A549 (cell line): Measurements from ENCODE around the gene FBRSL1. TPM values are rescaled to one million over a fixed set of nuclear protein-coding genes. Genes with fewer than 3 reads are reported as not detected.

Source experiments
- ATAC-seq, 2 experiments: fragments of 200-7000 bp in 1 of 2; fragments of >200 bp in 1 of 2; cut with Nextera tagmentation in 1 of 2; cut with Tn5 transposase in 1 of 2; 3 replicates each; pipeline versions ENCODE4 v1.8.0 to v1.9.1; 2018 to 2020; ENCODE audit warnings: mild to moderate bottlenecking in 1 of 2, moderate library complexity in 1 of 2
- CTCF ChIA-PET: fragments of 300-600 bp; sonication (Branson Sonifier 250); formaldehyde crosslinking; extraction: SDS; loops from one replicate; lab custom pipeline; 2021; ENCODE audit warnings: antibody characterized with exemption, inconsistent platforms; lab: Yijun Ruan, JAX
- POLR2A ChIA-PET: fragments of 350-600 bp; formaldehyde crosslinking; extraction: SDS; loops from one replicate; lab custom pipeline; 2021; ENCODE audit warnings: antibody characterized with exemption, inconsistent platforms; lab: Yijun Ruan, JAX
- DNase-seq, 2 experiments: peaks; one replicate each; pipeline versions ENCODE4 v3.0.0 to v3.0.0-alpha.2; 2011 to 2016; ENCODE audit warnings: low read depth in 1 of 2, low spot score in 1 of 2
- FAIRE-seq: peaks from 2 replicates; lab custom pipeline; 2011; peaks lifted over from hg19 to GRCh38; lab: Jason Lieb, UNC
- H3K27ac ChIP-seq, 2 experiments: fragments of >200 bp; sonication (Bioruptor Twin); formaldehyde crosslinking; 3 replicates each; pipeline ENCODE4 v1.5.1; 2016 to 2017
- H3K4me1 ChIP-seq: fragments of >200 bp; sonication (Bioruptor Twin); formaldehyde crosslinking; 3 replicates; pipeline ENCODE4 v1.6.1; 2016
- H3K4me2 ChIP-seq: fragments of >200 bp; sonication (Bioruptor Twin); formaldehyde crosslinking; 3 replicates; pipeline ENCODE4 v1.6.1; 2016
- H3K4me3 ChIP-seq: fragments of >200 bp; sonication (Bioruptor Twin); formaldehyde crosslinking; 3 replicates; pipeline ENCODE4 v1.5.1; 2016
- H3K9me3 ChIP-seq: fragments of >200 bp; sonication (Bioruptor Twin); formaldehyde crosslinking; 3 replicates; pipeline ENCODE4 v1.6.1; 2016
- BHLHE40 ChIP-seq: IDR thresholded peaks from 2 replicates; pipeline ENCODE4 v1.6.1; 2012; ENCODE audit warnings: low read depth, low read length, inconsistent platforms
- CBX8 ChIP-seq: fragments of 200-600 bp; sonication (generic); IDR thresholded peaks from 2 replicates; pipeline ENCODE4 v1.6.1; 2016
- CEBPB ChIP-seq, 2 experiments: fragments of >200 bp in 1 of 2; sonication (Bioruptor Twin) in 1 of 2; formaldehyde crosslinking in 1 of 2; IDR thresholded peaks; 2 replicates each; pipeline ENCODE4 v1.6.1; 2012 to 2016
- E2F6 ChIP-seq: IDR thresholded peaks from 2 replicates; pipeline ENCODE4 v1.6.1; 2012; ENCODE audit warnings: low read depth, borderline replicate concordance
- EHF ChIP-seq: fragments of 250-450 bp; sonication (Bioruptor Pico); IDR thresholded peaks from 2 replicates; pipeline ENCODE4 v1.5.0; 2020; ENCODE audit warnings: mild to moderate bottlenecking
- EP300 ChIP-seq, 2 experiments: fragments of >200 bp; sonication (Bioruptor Twin); formaldehyde crosslinking; IDR thresholded peaks; 2 replicates in 1 of 2; 3 replicates in 1 of 2; pipeline ENCODE4 v1.6.1; 2016 to 2017
- ESRRA ChIP-seq: fragments of 150-350 bp; IDR thresholded peaks from 2 replicates; pipeline ENCODE4 v1.6.1; 2014; ENCODE audit warnings: mild to moderate bottlenecking, low read length, borderline replicate concordance
- FOSB ChIP-seq: fragments of 250-450 bp; sonication (Bioruptor Pico); IDR thresholded peaks from 2 replicates; pipeline ENCODE4 v1.5.0; 2020; ENCODE audit warnings: mild to moderate bottlenecking, moderate library complexity
- FOSL2 ChIP-seq, 2 experiments: fragments of 450-650 bp in 1 of 2; fragments of >200 bp in 1 of 2; sonication (Bioruptor Twin) in 1 of 2; formaldehyde crosslinking; IDR thresholded peaks; 2 replicates each; pipeline versions ENCODE4 v1.5.0 to v1.6.1; 2016 to 2020; ENCODE audit warnings: mild to moderate bottlenecking in 1 of 2, moderate library complexity in 1 of 2
- HEYL ChIP-seq: fragments of 250-450 bp; sonication (Bioruptor Pico); IDR thresholded peaks from 2 replicates; pipeline ENCODE4 v1.8.0; 2021; ENCODE audit warnings: mild to moderate bottlenecking, moderate library complexity
- HMGXB4 ChIP-seq: fragments of 250-450 bp; sonication (Bioruptor Pico); IDR thresholded peaks from 2 replicates; pipeline ENCODE4 v1.5.0; 2021; ENCODE audit warnings: mild to moderate bottlenecking, moderate library complexity, borderline replicate concordance
- JUN ChIP-seq, 2 experiments: fragments of >200 bp; sonication (Bioruptor Twin); formaldehyde crosslinking; IDR thresholded peaks; 2 replicates in 1 of 2; 3 replicates in 1 of 2; pipeline ENCODE4 v1.6.1; 2016 to 2017
- KDM1A ChIP-seq: fragments of 200-600 bp; sonication (generic); IDR thresholded peaks from 2 replicates; pipeline ENCODE4 v1.6.1; 2016; ENCODE audit warnings: low read depth, mild to moderate bottlenecking
- MAX ChIP-seq: IDR thresholded peaks from 2 replicates; pipeline ENCODE4 v1.6.1; 2012
- MYC ChIP-seq: IDR thresholded peaks from 2 replicates; pipeline ENCODE4 v1.6.1; 2012; ENCODE audit warnings: mild to moderate bottlenecking, inconsistent platforms, low read length, improper control_type of control experiment, borderline replicate concordance
- NR3C1 ChIP-seq: fragments of >200 bp; sonication (Bioruptor Twin); formaldehyde crosslinking; IDR thresholded peaks from 3 replicates; pipeline ENCODE4 v1.6.1; 2017
- RAD21 ChIP-seq, 2 experiments: fragments of >200 bp in 1 of 2; sonication (Bioruptor Twin) in 1 of 2; formaldehyde crosslinking in 1 of 2; IDR thresholded peaks in 1 of 2; conservative IDR thresholded peaks in 1 of 2; 2 replicates in 1 of 2; 3 replicates in 1 of 2; pipeline ENCODE4 v1.6.1; 2012 to 2018; ENCODE audit warnings: inconsistent platforms in 1 of 2
- RCOR1 ChIP-seq: fragments of 150-350 bp; IDR thresholded peaks from 2 replicates; pipeline ENCODE4 v1.6.1; 2014; ENCODE audit warnings: antibody characterized with exemption, low read length, low read depth
- RNF2 ChIP-seq: fragments of 200-600 bp; sonication (generic); IDR thresholded peaks from 2 replicates; pipeline ENCODE4 v1.6.1; 2016; ENCODE audit warnings: low read depth, mild to moderate bottlenecking, antibody characterized with exemption, moderate library complexity, borderline replicate concordance
- SMC3 ChIP-seq: fragments of >200 bp; sonication (Bioruptor Twin); formaldehyde crosslinking; IDR thresholded peaks from 3 replicates; pipeline ENCODE4 v1.6.1; 2018; ENCODE audit warnings: inconsistent platforms
- SREBF2 ChIP-seq: fragments of 450-650 bp; IDR thresholded peaks from 2 replicates; pipeline ENCODE4 v1.6.1; 2014; ENCODE audit warnings: mild to moderate bottlenecking, moderate library complexity
- TFCP2L1 ChIP-seq: fragments of 250-450 bp; sonication (Bioruptor Pico); IDR thresholded peaks from 2 replicates; pipeline ENCODE4 v1.5.0; 2021; ENCODE audit warnings: mild to moderate bottlenecking
- TP53 ChIP-seq: fragments of 250-450 bp; sonication (Bioruptor Pico); IDR thresholded peaks from 2 replicates; pipeline ENCODE4 v1.5.0; 2021; ENCODE audit warnings: mild to moderate bottlenecking, moderate library complexity
- ZC3H11A ChIP-seq: fragments of 450-650 bp; IDR thresholded peaks from 2 replicates; pipeline ENCODE4 v1.6.1; 2014; ENCODE audit warnings: antibody characterized with exemption, mild to moderate bottlenecking
- ZNF302 ChIP-seq: fragments of 250-450 bp; sonication (Bioruptor Pico); IDR thresholded peaks from 2 replicates; pipeline ENCODE4 v1.9.0; 2021; ENCODE audit warnings: inconsistent platforms, mild to moderate bottlenecking, moderate library complexity
- WGBS: methylation state at CpG from one replicate; pipeline ENCODE4 v1.1.6; 2017; ENCODE audit errors: missing lambda C conversion rate; 5-methylcytosine and 5-hydroxymethylcytosine counted together
- polyA plus RNA-seq, 4 experiments: library from polyadenylated mRNA; depleted of rRNA in 3 of 4; stranded (reverse); fragments of >200 nt; fragmentation: RNase III in 1 of 4; extraction: RNeasy Plus Mini Kit Qiagen cat#74134 plus additional on column Dnase treatment in 1 of 4; gene quantifications; 2 replicates in 3 of 4; 3 replicates in 1 of 4; pipeline ENCODE4 v1.2.3, GENCODE V29; 2011 to 2017

The FBRSL1 gene
- polyA plus RNA-seq, 2 of the 4 experiments (the other 2 are of a cell fraction): 3.0 to 32.8 TPM

- DNase-seq (no peak), FAIRE-seq (no peak), ATAC-seq (no peak)
- no peak overlapping the region for H3K4me2 ChIP-seq
- peaks cover 17% of the 10 kb centered on the region for H3K4me1 ChIP-seq
- H3K4me3 ChIP-seq: no peak overlapping the region
- POLR2A ChIA-PET: no interaction called here
- no peaks in the 10 kb centered on the region for H3K9me3 ChIP-seq
- H3K27ac ChIP-seq: no peak overlapping the region
- CTCF ChIA-PET: interaction anchor here (0.9 to 4.6 kb wide), 3 partner anchors 9 to 54 kb away, joined by 3 to 25 read pairs (median 8); no protein-coding TSS in a partner anchor
- WGBS: 96% methylated on average over 14 of the region's 15 CpGs
- no peak for TF ChIP-seq KDM1A
- no peak for TF ChIP-seq ZNF302 (CRISPR knock-in tag)
- TF ChIP-seq MYC: no peak
- no peak for TF ChIP-seq RAD21 (conservative IDR thresholded peaks at IDR 0.05 in 1 of 2, IDR thresholded peaks at IDR 0.05 in 1 of 2)
- TF ChIP-seq SREBF2: no peak
- TF ChIP-seq CEBPB (IDR thresholded peaks at IDR 0.05): no peak
- TF ChIP-seq BHLHE40: no peak
- TF ChIP-seq FOSL2 (IDR thresholded peaks at IDR 0.05): no peak
- no peak for TF ChIP-seq FOSL2 (CRISPR knock-in tag; IDR thresholded peaks at IDR 0.05)
- no peak for TF ChIP-seq MAX
- TF ChIP-seq EHF: no peak
- TF ChIP-seq NR3C1: no peak
- TF ChIP-seq SMC3: no peak
- TF ChIP-seq FOSB (CRISPR knock-in tag): no peak
- TF ChIP-seq ESRRA: no peak
- no peak for TF ChIP-seq TFCP2L1 (CRISPR knock-in tag)
- TF ChIP-seq CBX8: no peak
Measured at GRCh38 chr12:132507161-132507538, 17.2 kb downstream of the FBRSL1 start.

- no peak for ATAC-seq
- ChIA-PET POLR2A (no interaction called here), CTCF (interaction anchor here (1.4 to 4.6 kb wide), 4 partner anchors 13 to 92 kb away, joined by 3 to 25 read pairs (median 6); no protein-coding TSS in a partner anchor)
- Histone ChIP-seq H3K9me3 (no peaks in the 10 kb centered on the region), H3K4me3 (no peak overlapping the region), H3K4me1 (peaks cover 14% of the 10 kb centered on the region), H3K27ac (no peak overlapping the region), H3K4me2 (no peak overlapping the region)
- TF ChIP-seq CEBPB (IDR thresholded peaks at IDR 0.05) (no peak), ZC3H11A (no peak), TFCP2L1 (CRISPR knock-in tag) (no peak), E2F6 (no peak), FOSB (CRISPR knock-in tag) (no peak), EP300 (IDR thresholded peaks at IDR 0.05) (no peak), TP53 (CRISPR knock-in tag) (no peak), HEYL (CRISPR knock-in tag) (no peak), JUN (IDR thresholded peaks at IDR 0.05) (no peak), RCOR1 (no peak), RNF2 (no peak), HMGXB4 (CRISPR knock-in tag) (no peak)
- WGBS: 89% methylated on average over 22 of the region's 31 CpGs
- no peak for FAIRE-seq
- no peak for DNase-seq
Measured at GRCh38 chr12:132507656-132508490, 17.9 kb downstream of the FBRSL1 start.
